Gastrocnemius medialis (tissue), 4 donors: ENCODE data around the gene DNASE1L2. TPM values are rescaled to one million over a fixed set of nuclear protein-coding genes. Genes with fewer than 3 reads are reported as not detected.

Source experiments
- ATAC-seq, 2 donors: fragments of 150-250 bp; one replicate each; pipeline ENCODE4 v1.9.1; 2016
- DNase-seq, 2 donors: peaks; one replicate each; pipeline ENCODE4 v3.0.0-alpha.2; 2019
- H3K27ac ChIP-seq, 4 donors: fragments of 200-600 bp; sonication (generic); 1 replicate in 1 of 4; 2 replicates in 3 of 4; pipeline ENCODE4 v1.5.1; 2016 to 2018; ENCODE audit warnings: mild to moderate bottlenecking in 2 of 4, moderate library complexity in 1 of 4
- H3K27me3 ChIP-seq, 3 donors: fragments of 200-600 bp; sonication (generic) in 2 of 3; 1 replicate in 1 of 3; 2 replicates in 2 of 3; pipeline versions ENCODE4 v1.5.1 to v1.6.0; 2016 to 2019; ENCODE audit warnings: mild to moderate bottlenecking in 1 of 3, moderate library complexity in 1 of 3
- H3K36me3 ChIP-seq, 2 donors: fragments of 200-600 bp; sonication (generic) in 1 of 2; one replicate each; pipeline ENCODE4 v1.5.1; 2017 to 2018
- H3K4me1 ChIP-seq, 2 donors: fragments of 200-600 bp; sonication (generic) in 1 of 2; one replicate each; pipeline ENCODE4 v1.5.1; 2016 to 2017; ENCODE audit warnings: mild to moderate bottlenecking in 2 of 2
- H3K4me3 ChIP-seq, 4 donors: fragments of 200-600 bp; sonication (generic) in 3 of 4; 1 replicate in 1 of 4; 2 replicates in 3 of 4; pipeline ENCODE4 v1.5.1; 2016 to 2019; ENCODE audit warnings: mild to moderate bottlenecking in 2 of 4
- H3K9me3 ChIP-seq, 3 donors: fragments of 200-600 bp; sonication (generic) in 2 of 3; 1 replicate in 1 of 3; 2 replicates in 2 of 3; pipeline ENCODE4 v1.5.1; 2016 to 2019
- CTCF ChIP-seq, 5 experiments: fragments of 450-650 bp in 3 of 5; fragments of 200-600 bp in 2 of 5; sonication (generic) in 2 of 5; IDR thresholded peaks in 4 of 5; conservative IDR thresholded peaks in 1 of 5; 1 replicate in 4 of 5; 2 replicates in 1 of 5; pipeline ENCODE4 v1.5.1; 2016 to 2019; ENCODE audit warnings: antibody characterized with exemption in 5 of 5, mild to moderate bottlenecking in 3 of 5, moderate library complexity in 3 of 5
- POLR2A ChIP-seq, 2 donors: fragments of 450-650 bp; IDR thresholded peaks; one replicate each; pipeline ENCODE4 v1.6.1; 2017; ENCODE audit warnings: antibody characterized with exemption in 2 of 2, mild to moderate bottlenecking in 2 of 2, moderate library complexity in 2 of 2
- in situ Hi-C, 4 donors: fragments of 200-750 bp; cut with MboI; loops; one replicate each; pipeline versions ENCODE4 v1.15.0 to v1.8.0; 2017; ENCODE audit warnings: low sequenced_read_pairs in 4 of 4
- intact Hi-C: fragments of 100-400 bp; cut with DNase I; formaldehyde crosslinking; loops from one replicate; pipeline ENCODE4 v1.15.1; 2023; ENCODE audit warnings: low total_unique reads
- total RNA-seq, 4 donors: library from RNA; depleted of rRNA; stranded (reverse); fragments of >200 nt; gene quantifications; one replicate each; pipeline versions ENCODE4 v1.1.0 to v1.2.3, GENCODE V29; 2016

Gene DNASE1L2
- total RNA-seq, 4 donors from 2014 or later: 0.69 to 2.1 TPM; not detected in 2

GRCh38 chr16:2267913-2268666 is 31.8 kb downstream of the DNASE1L2 start, which contains the start of gene RNPS1:
TSS of gene RNPS1 (minus strand) at chr16:2268126. CDS start at chr16:2264643, 3,483 bp downstream.
- H3K27me3 ChIP-seq: no peaks in the 10 kb centered on the region
- intact Hi-C loops: loop anchor here (1.0 to 10.0 kb wide), 6 partner anchors 17 to 441 kb away; partner anchors contain the start of genes ATP6V0C, ECI1, FAHD1 and HAGH
- peak in 2 of 5 experiments; percentile 35 to 63 for TF ChIP-seq CTCF (IDR thresholded peaks at IDR 0.05 in 4 of 5, conservative IDR thresholded peaks at IDR 0.05 in 1 of 5)
- TF ChIP-seq POLR2A (IDR thresholded peaks at IDR 0.05): peak; percentile 97 to 98
- peaks cover 27 to 34% of the 10 kb centered on the region in 2 donors for H3K4me1 ChIP-seq
- DNase-seq: peak; percentile 87 to 93
- in situ Hi-C loops: no loop called here
- peak; percentile 91 to 93 for ATAC-seq
- H3K4me3 ChIP-seq: peak within 1 kb of the TSS; percentile 68 to 94 (median 86)
- H3K36me3 ChIP-seq: peaks cover 0 to 11% of the 10 kb centered on the region in 2 donors
- peak within 1 kb of the TSS; percentile 93 to 99 (median 96) for H3K27ac ChIP-seq
- H3K9me3 ChIP-seq: no peaks in the 10 kb centered on the region

DNA sequence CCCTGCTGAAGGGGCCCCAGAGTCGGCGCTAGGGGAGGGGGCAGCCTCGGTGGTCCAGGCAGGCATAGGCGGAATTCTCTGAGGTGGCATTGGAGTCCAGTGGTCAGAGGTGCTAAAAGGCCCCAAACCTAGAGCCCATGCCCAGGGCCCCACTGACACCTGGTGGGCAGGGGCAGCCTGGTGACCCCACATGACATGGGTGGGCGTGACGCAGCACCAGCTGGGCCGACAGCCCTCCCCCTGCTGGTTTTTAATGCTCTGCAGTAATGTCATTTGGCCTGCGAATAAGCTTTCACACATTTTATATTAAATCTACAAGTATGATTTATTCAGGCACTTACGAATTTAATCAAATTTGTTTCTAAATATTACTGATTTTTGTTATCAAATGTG is 33.8 kb downstream of the DNASE1L2 start:
- peaks cover 26 to 34% of the 10 kb centered on the region in 2 donors for H3K4me1 ChIP-seq
- ATAC-seq: no peak
- DNase-seq: no peak
- H3K27ac ChIP-seq: no peak overlapping the region
- no peaks in the 10 kb centered on the region for H3K9me3 ChIP-seq
- in situ Hi-C loops: no loop called here
- no peak overlapping the region for H3K4me3 ChIP-seq
- TF ChIP-seq CTCF (IDR thresholded peaks at IDR 0.05 in 4 of 5, conservative IDR thresholded peaks at IDR 0.05 in 1 of 5): no peak
- TF ChIP-seq POLR2A (IDR thresholded peaks at IDR 0.05): no peak
- no peaks in the 10 kb centered on the region for H3K36me3 ChIP-seq
- H3K27me3 ChIP-seq: no peaks in the 10 kb centered on the region
- intact Hi-C loops: no loop called here

- no peak overlapping the region for H3K4me3 ChIP-seq
- H3K4me1 ChIP-seq: peaks cover 19 to 27% of the 10 kb centered on the region in 2 donors
- TF ChIP-seq CTCF (IDR thresholded peaks at IDR 0.05 in 4 of 5, conservative IDR thresholded peaks at IDR 0.05 in 1 of 5) (no peak), POLR2A (IDR thresholded peaks at IDR 0.05) (no peak)
- no peaks in the 10 kb centered on the region for H3K36me3 ChIP-seq
- in situ Hi-C loops: no loop called here
- H3K27ac ChIP-seq: no peak overlapping the region
- DNase-seq (no peak), ATAC-seq (no peak)
- intact Hi-C loops: no loop called here
- no peaks in the 10 kb centered on the region for H3K9me3 ChIP-seq
- no peaks in the 10 kb centered on the region for H3K27me3 ChIP-seq
Measured at GRCh38 chr16:2270588-2271470, 34.6 kb downstream of the DNASE1L2 start.

- Histone ChIP-seq H3K27ac (no peak overlapping the region), H3K4me1 (peaks cover 17 to 28% of the 10 kb centered on the region in 2 donors), H3K27me3 (no peaks in the 10 kb centered on the region), H3K4me3 (no peak overlapping the region), H3K9me3 (no peaks in the 10 kb centered on the region), H3K36me3 (no peaks in the 10 kb centered on the region)
- ATAC-seq (no peak), DNase-seq (no peak)
- in situ Hi-C loops (no loop called here), intact Hi-C loops (no loop called here)
- TF ChIP-seq CTCF (IDR thresholded peaks at IDR 0.05 in 4 of 5, conservative IDR thresholded peaks at IDR 0.05 in 1 of 5) (no peak), POLR2A (IDR thresholded peaks at IDR 0.05) (no peak)
Measured at GRCh38 chr16:2271848-2272461, 35.7 kb downstream of the DNASE1L2 start.
